Parathyroid adenoma (tissue), 2 donors: ENCODE measurements around the gene PRKN.

Source experiments
- H2AFZ ChIP-seq: fragments of 300-600 bp; sonication (generic); one replicate; pipeline ENCODE4 v1.7.0; 2017; ENCODE audit warnings: antibody characterized with exemption, mild to moderate bottlenecking
- H3K27ac ChIP-seq: fragments of 300-600 bp; sonication (generic); one replicate; pipeline ENCODE4 v1.7.0; 2017
- H3K27me3 ChIP-seq: fragments of 300-600 bp; sonication (generic); one replicate; pipeline ENCODE4 v1.7.0; 2017; ENCODE audit warnings: low read length; ENCODE audit not compliant: control insufficient read depth, insufficient read depth
- H3K36me3 ChIP-seq: fragments of 300-600 bp; sonication (generic); one replicate; pipeline ENCODE4 v1.7.0; 2017; ENCODE audit warnings: low read length; ENCODE audit not compliant: control insufficient read depth, insufficient read depth
- H3K4me1 ChIP-seq: fragments of 300-600 bp; sonication (generic); one replicate; pipeline ENCODE4 v1.7.0; 2017; ENCODE audit warnings: control low read depth
- H3K4me2 ChIP-seq: fragments of 300-600 bp; sonication (generic); one replicate; pipeline ENCODE4 v1.7.0; 2017; ENCODE audit warnings: low read length
- H3K4me3 ChIP-seq: fragments of 300-600 bp; sonication (generic); one replicate; pipeline ENCODE4 v1.7.0; 2017; ENCODE audit warnings: low read depth, low read length
- H3K79me2 ChIP-seq: fragments of 300-600 bp; sonication (generic); one replicate; pipeline ENCODE4 v1.7.0; 2017; ENCODE audit warnings: control low read depth
- H3K9ac ChIP-seq: fragments of 300-600 bp; sonication (generic); one replicate; pipeline ENCODE4 v1.7.0; 2017; ENCODE audit warnings: mild to moderate bottlenecking
- H3K9me3 ChIP-seq: fragments of 300-600 bp; sonication (generic); one replicate; pipeline ENCODE4 v1.7.0; 2017; ENCODE audit warnings: low read length; ENCODE audit not compliant: control insufficient read depth
- TF ChIP-seq, protein P1 (sequence below): fragments of 300-600 bp; sonication (generic); IDR thresholded peaks from one replicate; pipeline ENCODE4 v1.7.0; 2017; ENCODE audit warnings: antibody characterized with exemption, mild to moderate bottlenecking
- donor health status: primary hyperparathyroidism.

Gene PRKN

DNA sequence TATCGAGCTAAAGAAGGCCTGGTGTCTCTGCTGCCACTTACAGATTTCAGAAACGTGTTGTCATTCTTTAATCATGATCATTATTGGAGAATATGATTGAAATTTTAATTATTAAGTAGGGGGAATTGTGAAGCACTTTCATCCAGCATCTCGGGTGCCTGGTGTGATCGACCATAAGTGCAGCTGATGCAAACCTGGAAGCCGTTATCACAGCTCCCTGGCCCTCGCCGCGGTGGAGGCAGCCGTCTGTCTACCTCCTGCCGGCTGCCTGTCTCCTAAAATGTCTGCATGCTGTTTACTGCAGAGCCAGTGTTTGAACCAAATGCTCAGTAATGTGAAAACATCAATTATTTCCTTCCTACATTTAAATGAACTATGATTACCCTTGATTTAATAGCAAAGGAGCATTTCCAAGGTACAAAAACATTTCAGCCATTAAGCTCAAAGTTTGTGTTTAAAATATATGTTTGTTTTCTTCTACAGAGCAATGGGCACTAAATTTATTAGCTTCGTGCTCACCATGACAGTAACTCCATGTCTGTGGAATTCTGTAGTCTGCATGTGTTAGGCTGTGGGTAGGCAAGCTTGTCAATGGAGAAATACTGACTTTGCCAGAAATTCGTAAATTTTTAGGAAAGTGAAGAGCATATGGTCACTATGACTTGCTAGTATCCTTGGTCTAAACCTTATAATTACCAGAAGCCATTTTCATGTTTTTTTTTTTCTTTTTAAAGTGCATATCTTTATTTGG, 1269.2 kb downstream of the PRKN start:
- Histone ChIP-seq H3K9me3 (no peaks in the 10 kb centered on the region), H3K4me1 (no peaks in the 10 kb centered on the region), H3K27ac (no peak overlapping the region), H3K4me2 (no peak overlapping the region), H3K9ac (no peak overlapping the region), H3K36me3 (no peaks in the 10 kb centered on the region), H3K4me3 (no peak overlapping the region), H2AFZ (no peak overlapping the region), H3K79me2 (no peaks in the 10 kb centered on the region), H3K27me3 (no peaks in the 10 kb centered on the region)
- TF ChIP-seq, protein P1, sequence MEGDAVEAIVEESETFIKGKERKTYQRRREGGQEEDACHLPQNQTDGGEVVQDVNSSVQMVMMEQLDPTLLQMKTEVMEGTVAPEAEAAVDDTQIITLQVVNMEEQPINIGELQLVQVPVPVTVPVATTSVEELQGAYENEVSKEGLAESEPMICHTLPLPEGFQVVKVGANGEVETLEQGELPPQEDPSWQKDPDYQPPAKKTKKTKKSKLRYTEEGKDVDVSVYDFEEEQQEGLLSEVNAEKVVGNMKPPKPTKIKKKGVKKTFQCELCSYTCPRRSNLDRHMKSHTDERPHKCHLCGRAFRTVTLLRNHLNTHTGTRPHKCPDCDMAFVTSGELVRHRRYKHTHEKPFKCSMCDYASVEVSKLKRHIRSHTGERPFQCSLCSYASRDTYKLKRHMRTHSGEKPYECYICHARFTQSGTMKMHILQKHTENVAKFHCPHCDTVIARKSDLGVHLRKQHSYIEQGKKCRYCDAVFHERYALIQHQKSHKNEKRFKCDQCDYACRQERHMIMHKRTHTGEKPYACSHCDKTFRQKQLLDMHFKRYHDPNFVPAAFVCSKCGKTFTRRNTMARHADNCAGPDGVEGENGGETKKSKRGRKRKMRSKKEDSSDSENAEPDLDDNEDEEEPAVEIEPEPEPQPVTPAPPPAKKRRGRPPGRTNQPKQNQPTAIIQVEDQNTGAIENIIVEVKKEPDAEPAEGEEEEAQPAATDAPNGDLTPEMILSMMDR, result no peak

- Histone ChIP-seq H3K4me3 (no peak overlapping the region), H3K4me2 (no peak overlapping the region), H3K9me3 (no peaks in the 10 kb centered on the region), H3K27me3 (no peaks in the 10 kb centered on the region), H2AFZ (no peak overlapping the region), H3K36me3 (no peaks in the 10 kb centered on the region), H3K27ac (no peak overlapping the region), H3K9ac (no peak overlapping the region), H3K79me2 (no peaks in the 10 kb centered on the region), H3K4me1 (no peaks in the 10 kb centered on the region)
- TF ChIP-seq, protein P1, result no peak
Measured at GRCh38 chr6:161455848-161456247, 1271.7 kb downstream of the PRKN start.

DNA sequence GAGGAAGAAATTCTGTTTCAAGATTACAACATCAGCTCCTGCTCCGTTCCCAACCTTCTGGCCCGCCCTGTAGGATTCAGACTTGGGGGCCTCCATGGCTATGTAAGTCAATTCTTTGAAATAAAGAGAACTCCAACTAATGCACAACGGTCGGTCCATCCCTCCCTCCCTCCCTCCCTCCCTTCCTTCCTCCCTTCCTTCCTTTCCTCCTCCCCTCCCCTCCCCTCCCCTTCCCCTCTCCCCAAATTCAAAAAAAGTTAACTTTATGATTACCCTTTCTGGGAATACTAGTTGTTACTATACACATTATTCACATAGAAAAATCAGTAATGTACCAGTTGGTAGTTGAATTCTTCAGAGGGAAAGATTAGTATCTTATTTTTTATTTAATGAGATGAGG, 1274.0 kb downstream of the PRKN start:
- no peaks in the 10 kb centered on the region for H3K79me2 ChIP-seq
- H3K4me3 ChIP-seq, result no peak overlapping the region
- TF ChIP-seq, protein P1, result no peak
- H3K4me2 ChIP-seq, result no peak overlapping the region
- no peaks in the 10 kb centered on the region for H3K27me3 ChIP-seq
- H3K27ac ChIP-seq, result no peak overlapping the region
- no peaks in the 10 kb centered on the region for H3K4me1 ChIP-seq
- H3K9me3 ChIP-seq, result no peaks in the 10 kb centered on the region
- H2AFZ ChIP-seq, result no peak overlapping the region
- no peak overlapping the region for H3K9ac ChIP-seq
- H3K36me3 ChIP-seq, result no peaks in the 10 kb centered on the region

DNA sequence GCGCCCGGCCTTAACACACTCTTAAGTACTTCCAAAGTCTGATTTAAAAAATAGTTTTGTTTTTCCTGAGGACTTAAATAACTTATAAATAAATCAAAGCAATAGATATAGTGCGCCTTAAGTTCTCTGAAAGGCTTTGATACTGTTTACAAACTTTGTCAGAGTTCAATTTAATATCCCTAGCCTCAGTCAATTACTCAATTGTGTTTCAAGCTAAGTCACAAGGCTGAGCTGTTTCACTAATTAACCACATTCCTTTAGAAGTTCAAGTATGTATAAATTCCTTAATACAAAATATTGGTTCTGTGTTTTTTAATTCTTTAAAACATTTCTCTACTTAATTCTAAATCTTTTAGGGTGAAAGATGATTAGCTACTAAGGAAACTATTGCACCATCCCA, 1275.3 kb downstream of the PRKN start:
- Histone ChIP-seq H3K4me1 (no peaks in the 10 kb centered on the region), H3K9ac (no peak overlapping the region), H3K27ac (no peak overlapping the region), H3K4me3 (no peak overlapping the region), H3K9me3 (no peaks in the 10 kb centered on the region), H3K36me3 (no peaks in the 10 kb centered on the region), H3K27me3 (no peaks in the 10 kb centered on the region), H3K4me2 (no peak overlapping the region), H2AFZ (no peak overlapping the region), H3K79me2 (no peaks in the 10 kb centered on the region)
- TF ChIP-seq, protein P1, result no peak

DNA sequence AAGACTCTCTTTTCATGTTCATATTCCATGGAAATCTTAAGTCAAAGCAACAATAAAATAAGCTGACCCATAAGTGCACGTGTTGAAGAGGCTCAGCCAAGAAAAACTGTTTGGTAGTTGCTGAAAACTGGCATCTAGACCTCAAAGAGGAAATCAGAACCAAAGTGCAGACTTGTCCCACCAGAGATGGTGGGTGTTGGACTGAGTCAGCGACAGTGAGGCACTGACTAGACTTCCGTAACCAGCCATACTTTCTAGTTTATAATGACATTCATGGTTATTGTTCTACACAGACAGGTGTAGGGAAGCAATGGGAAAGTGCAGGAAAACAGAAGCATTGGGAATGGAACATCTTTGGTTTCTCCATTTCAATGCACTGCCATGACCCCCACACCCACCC, 1278.0 kb downstream of the PRKN start:
- TF ChIP-seq, protein P1, result no peak
- Histone ChIP-seq H3K27ac (no peak overlapping the region), H3K4me3 (no peak overlapping the region), H3K27me3 (no peaks in the 10 kb centered on the region), H3K4me2 (no peak overlapping the region), H3K36me3 (no peaks in the 10 kb centered on the region), H3K4me1 (no peaks in the 10 kb centered on the region), H3K9ac (no peak overlapping the region), H3K79me2 (no peaks in the 10 kb centered on the region), H3K9me3 (no peaks in the 10 kb centered on the region), H2AFZ (no peak overlapping the region)
